Measurements from ENCODE around the gene RPL37. TPM values are rescaled to one million over a fixed set of nuclear protein-coding genes. Genes with fewer than 3 reads are reported as not detected.

RPL37 gene
- total RNA-seq, 1 donor from 2014 or later, result 942 TPM

DNA sequence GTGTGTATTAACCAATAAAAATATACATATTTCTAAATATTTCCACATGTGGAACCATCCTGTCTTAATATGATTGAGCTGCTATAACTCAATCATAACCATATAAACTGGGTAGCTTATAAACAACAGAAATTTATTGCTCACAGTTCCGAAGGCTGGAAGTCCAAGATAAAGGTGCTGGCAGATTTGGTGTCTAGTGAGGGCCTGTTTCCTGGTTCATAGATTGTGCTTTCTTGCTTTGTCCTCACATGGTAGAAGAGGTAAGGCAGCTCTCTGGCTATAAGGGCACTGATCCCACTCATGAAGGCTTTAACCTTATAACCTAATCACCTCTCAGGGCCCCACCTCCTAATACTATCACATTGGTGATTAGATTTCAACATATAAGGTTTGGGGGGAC is 22.9 kb downstream of the RPL37 start:
- intact Hi-C loops (cut with DNase I), result no loop called here
- no peak for TF ChIP-seq CTCF (IDR thresholded peaks at IDR 0.05)
- DNase-seq, result no peak
- H3K27ac ChIP-seq, result no peak overlapping the region
- H3K27me3 ChIP-seq, result no peaks in the 10 kb centered on the region
- no peak for ATAC-seq
- H3K9me3 ChIP-seq, result no peaks in the 10 kb centered on the region
- H3K4me3 ChIP-seq, result no peak overlapping the region
- H3K4me1 ChIP-seq, result no peaks in the 10 kb centered on the region
- no peaks in the 10 kb centered on the region for H3K36me3 ChIP-seq

DNA sequence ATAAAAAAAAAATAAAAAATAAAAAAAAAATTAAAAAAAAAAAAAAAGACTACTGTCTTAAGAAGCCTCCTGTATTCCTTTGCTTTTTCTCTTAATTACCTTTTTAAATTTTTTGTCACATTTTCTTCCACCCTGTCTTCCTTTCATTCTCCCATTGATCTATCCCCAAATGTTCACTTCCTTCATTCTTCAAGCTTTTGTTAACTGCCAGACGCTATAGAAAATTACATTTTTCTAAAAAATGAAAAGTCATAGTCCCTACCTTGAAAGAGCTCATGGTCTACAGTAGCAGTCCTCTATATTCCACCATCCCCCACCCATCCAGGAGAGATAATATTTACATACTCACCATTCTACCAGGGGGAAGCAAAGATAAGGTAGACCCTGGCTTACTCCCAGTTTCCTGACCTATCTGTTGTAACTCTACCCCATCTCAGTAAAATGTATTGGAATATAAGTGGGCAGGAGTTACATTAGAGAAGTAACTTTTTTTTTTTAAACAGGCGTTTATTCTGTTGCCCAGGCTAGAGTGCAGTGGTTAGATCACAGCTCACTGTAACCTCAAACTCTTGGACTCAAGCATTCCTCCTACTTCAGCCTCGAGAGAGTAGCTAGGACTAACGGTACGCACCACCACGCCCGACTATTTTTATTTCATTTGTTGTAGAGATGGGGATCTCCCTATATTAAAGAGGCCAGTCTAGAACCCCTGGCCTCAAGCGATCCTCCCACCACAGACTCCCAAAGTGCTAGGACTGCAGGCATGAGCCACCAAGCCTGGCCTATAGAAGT is 33.1 kb downstream of the RPL37 start:
- H3K36me3 ChIP-seq, result no peaks in the 10 kb centered on the region
- ATAC-seq (no peak), DNase-seq (no peak)
- H3K9me3 ChIP-seq, result no peaks in the 10 kb centered on the region
- no peaks in the 10 kb centered on the region for H3K27me3 ChIP-seq
- intact Hi-C loops (cut with DNase I), result no loop called here
- no peak overlapping the region for H3K27ac ChIP-seq
- TF ChIP-seq CTCF (IDR thresholded peaks at IDR 0.05), result no peak
- H3K4me1 ChIP-seq, result peaks cover 2% of the 10 kb centered on the region
- H3K4me3 ChIP-seq, result no peak overlapping the region

GRCh38 chr5:40799258-40799657 is 35.8 kb downstream of the RPL37 start:
- Histone ChIP-seq H3K36me3 (no peaks in the 10 kb centered on the region), H3K27ac (no peak overlapping the region), H3K4me1 (peaks cover 19% of the 10 kb centered on the region), H3K27me3 (no peaks in the 10 kb centered on the region), H3K9me3 (no peaks in the 10 kb centered on the region), H3K4me3 (peak overlapping the region; percentile 89)
- ATAC-seq (no peak), DNase-seq (no peak)
- intact Hi-C loops (cut with DNase I), result no loop called here
- TF ChIP-seq CTCF (IDR thresholded peaks at IDR 0.05), result no peak

DNA sequence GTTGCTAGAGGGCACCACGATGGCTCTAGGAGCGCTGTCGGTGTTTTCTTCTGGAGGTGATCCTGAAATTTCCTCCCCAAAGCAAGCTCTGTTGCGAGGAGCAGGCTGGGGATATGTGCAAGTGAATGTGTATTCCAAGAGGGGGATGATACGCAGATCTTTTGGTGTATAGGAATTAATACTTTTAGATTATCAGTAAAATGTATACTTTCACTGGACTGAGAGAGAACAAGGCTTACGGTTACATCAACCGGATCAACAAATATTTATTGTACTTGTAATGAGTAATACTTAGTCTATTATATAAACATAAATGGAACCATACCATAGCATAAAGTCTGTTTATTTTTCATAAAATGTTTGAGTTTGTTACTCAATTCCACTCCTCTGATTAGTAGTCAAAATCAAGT is 36.2 kb downstream of the RPL37 start:
- ATAC-seq (no peak), DNase-seq (no peak)
- no peak for TF ChIP-seq CTCF (IDR thresholded peaks at IDR 0.05)
- intact Hi-C loops (cut with DNase I), result no loop called here
- Histone ChIP-seq H3K9me3 (no peaks in the 10 kb centered on the region), H3K4me1 (peaks cover 19% of the 10 kb centered on the region), H3K36me3 (no peaks in the 10 kb centered on the region), H3K27me3 (no peaks in the 10 kb centered on the region), H3K27ac (peak overlapping the region; percentile 87), H3K4me3 (peak overlapping the region; percentile 89)

GRCh38 chr5:40798012-40798800 is 36.8 kb downstream of the RPL37 start, which contains the start of gene PRKAA1:
Gene PRKAA1 (minus strand): TSS chr5:40798374. CDS start chr5:40798189, 185 bp downstream.
- intact Hi-C loops (cut with DNase I), result no loop called here
- TF ChIP-seq CTCF (IDR thresholded peaks at IDR 0.05), result peak; percentile 65
- peak; percentile 98 for ATAC-seq

More at GRCh38 chr5:40798012-40798800, 36.8 kb downstream of the RPL37 start, which contains the start of gene PRKAA1:
- Histone ChIP-seq H3K36me3 (no peaks in the 10 kb centered on the region), H3K4me3 (peak within 1 kb of the TSS; percentile 89), H3K27ac (peak within 1 kb of the TSS; percentile 91), H3K4me1 (peaks cover 19% of the 10 kb centered on the region), H3K9me3 (no peaks in the 10 kb centered on the region), H3K27me3 (no peaks in the 10 kb centered on the region)
- DNase-seq, result peak; percentile 94
